Measurements from ENCODE around the gene RC3H1.
"Not testable (repeated sequence)": the region's sequence is repeated elsewhere in the genome, so short reads cannot be mapped to it uniquely, and the experiment has no call there.

Gene RC3H1, protein sequence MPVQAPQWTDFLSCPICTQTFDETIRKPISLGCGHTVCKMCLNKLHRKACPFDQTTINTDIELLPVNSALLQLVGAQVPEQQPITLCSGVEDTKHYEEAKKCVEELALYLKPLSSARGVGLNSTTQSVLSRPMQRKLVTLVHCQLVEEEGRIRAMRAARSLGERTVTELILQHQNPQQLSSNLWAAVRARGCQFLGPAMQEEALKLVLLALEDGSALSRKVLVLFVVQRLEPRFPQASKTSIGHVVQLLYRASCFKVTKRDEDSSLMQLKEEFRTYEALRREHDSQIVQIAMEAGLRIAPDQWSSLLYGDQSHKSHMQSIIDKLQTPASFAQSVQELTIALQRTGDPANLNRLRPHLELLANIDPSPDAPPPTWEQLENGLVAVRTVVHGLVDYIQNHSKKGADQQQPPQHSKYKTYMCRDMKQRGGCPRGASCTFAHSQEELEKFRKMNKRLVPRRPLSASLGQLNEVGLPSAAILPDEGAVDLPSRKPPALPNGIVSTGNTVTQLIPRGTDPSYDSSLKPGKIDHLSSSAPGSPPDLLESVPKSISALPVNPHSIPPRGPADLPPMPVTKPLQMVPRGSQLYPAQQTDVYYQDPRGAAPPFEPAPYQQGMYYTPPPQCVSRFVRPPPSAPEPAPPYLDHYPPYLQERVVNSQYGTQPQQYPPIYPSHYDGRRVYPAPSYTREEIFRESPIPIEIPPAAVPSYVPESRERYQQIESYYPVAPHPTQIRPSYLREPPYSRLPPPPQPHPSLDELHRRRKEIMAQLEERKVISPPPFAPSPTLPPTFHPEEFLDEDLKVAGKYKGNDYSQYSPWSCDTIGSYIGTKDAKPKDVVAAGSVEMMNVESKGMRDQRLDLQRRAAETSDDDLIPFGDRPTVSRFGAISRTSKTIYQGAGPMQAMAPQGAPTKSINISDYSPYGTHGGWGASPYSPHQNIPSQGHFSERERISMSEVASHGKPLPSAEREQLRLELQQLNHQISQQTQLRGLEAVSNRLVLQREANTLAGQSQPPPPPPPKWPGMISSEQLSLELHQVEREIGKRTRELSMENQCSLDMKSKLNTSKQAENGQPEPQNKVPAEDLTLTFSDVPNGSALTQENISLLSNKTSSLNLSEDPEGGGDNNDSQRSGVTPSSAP

DNA sequence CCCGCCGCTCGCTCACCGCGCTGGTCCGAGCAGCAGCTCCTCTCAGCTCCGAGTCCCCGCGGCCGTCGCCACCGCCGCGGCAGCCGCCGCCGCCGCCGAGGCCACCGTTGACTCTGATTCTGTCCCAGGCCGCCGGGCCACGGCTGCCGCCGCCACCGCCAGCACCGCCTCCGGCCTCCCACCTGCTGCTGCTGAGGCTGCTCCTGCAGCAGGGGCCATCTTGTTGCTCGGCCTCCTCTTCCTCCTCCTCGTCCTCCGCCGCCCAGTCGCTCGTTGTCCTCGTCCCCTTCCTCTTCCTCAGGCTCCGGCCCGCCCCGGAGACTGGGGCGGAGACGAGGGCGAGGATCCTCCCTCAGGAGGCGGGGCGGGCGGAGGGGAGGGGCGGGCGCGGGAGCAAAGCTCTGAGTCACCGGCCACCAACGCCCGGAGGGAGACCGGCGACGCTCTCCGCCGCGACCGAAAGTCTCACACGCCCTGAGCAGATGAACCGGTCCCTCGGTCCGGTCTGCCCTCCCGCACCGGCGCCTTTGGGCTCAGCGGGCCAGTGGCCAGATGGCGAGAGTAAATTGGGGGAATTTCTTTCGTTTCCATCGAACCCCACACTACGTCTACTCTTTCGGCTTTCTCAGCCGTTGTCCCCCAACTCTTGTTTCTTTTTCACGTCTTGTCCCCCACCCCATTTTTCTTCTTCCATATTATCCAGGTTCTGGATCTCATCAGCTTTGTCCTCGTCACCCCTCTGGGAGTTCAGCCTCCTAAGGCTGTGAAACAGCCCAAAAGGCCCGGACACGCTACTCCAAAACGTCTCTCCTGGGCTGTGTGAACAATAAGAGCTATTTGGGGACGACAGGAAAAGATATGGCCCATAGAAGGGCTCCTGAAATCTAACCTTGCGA lies at the start of gene RC3H1:
Gene RC3H1 (minus strand): TSS at position 278 of the 896 bp plus-strand sequence. CDS start 29,372 bp downstream, outside the sequence.
- DNase-seq: peak; percentile 82

DNA sequence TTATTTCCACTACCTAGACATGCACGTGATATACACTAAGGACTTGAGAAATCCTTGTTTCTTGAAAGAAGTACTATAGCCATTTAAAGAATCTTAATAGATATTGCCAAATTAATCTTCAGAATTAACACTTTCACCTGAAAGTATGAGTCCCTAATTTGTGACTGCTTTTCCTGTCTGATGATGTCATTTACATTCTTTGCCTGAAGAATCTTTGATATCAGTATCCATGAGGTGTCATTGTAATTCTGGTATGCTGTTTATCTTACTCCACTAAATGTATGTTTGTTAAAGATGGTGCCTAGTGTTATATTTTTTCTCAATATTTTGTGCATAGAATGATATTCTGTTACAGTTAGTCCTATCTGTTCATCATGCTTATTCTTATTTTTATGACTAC lies 48.5 kb upstream of the RC3H1 start:
- DNase-seq: no peak

DNA sequence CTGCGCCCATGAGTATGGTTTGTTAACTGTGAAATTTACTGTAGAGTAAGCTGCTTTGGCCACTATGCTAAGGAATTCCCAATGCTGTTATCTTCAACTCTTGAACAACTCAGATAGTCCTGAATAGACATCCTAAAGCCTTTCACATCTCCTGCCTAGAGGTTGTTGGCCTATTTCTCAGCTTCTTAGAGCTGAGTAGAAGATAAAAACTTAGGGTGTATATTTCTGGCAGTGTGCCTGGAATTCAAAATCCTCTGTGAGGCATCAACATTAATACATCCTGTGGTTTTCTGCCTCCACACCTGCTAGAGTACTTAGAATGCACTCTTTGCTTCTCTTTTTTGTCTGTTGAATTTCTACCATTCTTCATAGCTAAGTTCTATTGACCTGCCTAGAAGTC lies 45.8 kb upstream of the RC3H1 start:
- peak; percentile 17 for DNase-seq

DNA sequence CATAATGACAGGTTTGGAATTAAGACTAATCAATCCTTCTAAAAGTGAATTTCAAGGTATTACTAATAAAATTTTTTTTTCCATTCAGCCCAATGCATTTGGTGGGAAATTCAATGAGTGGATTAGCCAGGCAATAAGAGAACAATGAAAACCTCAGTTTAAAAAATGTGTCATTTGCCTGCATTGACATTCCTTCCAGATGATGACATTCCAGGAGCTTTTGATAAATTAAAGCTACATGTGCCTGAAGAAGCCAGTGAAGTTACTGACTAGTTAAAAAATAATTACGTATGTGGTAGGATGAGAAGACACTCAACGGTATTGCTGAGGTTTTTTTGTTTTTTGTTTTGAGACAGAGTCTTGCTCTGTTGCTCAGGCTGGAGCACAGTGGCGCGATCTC lies 37.9 kb upstream of the RC3H1 start:
- peak; percentile 43 for DNase-seq

DNA sequence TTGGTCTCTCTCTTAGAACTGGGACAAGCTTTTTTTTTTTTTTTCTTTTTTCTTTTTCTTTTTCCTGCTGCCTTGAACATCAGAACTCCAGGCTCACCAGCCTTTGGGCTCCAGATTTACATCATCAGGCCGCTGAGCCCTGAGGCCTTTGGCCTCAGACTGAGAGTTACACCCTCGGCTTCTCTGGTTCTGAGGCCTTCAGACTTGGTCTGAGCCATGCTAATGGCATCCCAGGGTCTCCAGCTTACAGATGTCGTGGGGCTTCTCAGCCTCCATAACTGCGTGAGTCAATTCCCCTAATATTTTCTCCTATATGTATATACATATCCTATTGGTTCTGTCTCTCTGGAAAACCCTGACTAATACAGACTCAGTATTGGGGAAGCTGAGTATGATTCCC lies 36.5 kb upstream of the RC3H1 start:
- DNase-seq: peak; percentile 64

DNA sequence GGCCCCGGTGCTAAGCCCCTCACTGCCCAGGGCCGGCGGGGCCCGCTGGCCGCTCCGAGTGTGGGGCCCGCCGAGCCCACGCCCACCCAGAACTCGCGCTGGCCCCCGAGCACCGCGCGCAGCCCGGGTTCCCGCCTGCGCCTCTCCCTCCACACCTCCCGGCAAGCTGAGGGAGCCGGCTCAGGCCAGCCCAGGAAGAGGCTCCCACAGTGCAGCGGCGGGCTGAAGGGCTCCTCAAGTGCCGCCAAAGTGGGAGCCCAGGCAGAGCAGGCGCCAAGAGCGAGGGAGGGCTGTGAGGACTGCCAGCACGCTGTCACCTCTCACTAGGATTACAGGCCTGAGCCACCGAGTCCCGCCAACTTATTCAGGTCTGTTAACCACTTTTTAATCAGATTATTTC lies 34.5 kb upstream of the RC3H1 start:
- DNase-seq: not testable (repeated sequence)

DNA sequence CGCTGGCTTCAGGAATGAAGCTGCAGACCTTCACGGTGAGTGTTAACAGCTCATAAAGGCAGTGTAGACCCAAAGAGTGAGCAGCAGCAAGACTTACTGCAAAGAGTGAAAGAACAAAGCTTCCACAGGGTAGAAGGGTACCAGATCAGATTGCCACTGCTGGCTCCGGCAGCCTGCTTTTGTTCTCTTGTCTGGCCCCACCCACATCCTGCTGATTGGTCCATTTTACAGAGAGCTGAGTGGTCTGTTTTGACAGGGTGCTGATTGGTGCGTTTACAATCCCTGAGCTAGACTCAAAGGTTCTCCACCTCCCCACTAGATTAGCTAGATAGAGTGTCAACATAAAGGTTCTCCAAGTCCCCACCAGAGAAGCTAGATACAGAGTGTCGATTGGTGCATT lies 33.6 kb upstream of the RC3H1 start:
- DNase-seq: not testable (repeated sequence)

DNA sequence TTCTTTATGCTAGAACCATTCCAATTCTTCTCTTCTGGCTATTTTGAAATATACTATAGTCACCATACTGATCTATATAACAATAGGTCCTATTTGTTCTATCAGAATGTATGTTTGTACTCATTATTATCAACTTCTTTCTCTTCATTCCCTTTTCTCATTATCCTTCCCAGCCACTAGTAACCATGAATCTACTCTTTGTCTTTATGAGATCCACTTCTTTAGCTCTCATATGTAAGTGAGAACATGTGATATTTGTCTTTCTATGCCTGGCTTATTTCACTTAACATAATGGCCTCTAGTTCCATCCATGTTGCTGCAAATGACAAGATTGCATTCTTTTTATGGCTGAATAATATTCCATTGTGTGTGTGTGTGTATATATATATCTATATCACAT lies 31.7 kb upstream of the RC3H1 start:
- no peak for DNase-seq

DNA sequence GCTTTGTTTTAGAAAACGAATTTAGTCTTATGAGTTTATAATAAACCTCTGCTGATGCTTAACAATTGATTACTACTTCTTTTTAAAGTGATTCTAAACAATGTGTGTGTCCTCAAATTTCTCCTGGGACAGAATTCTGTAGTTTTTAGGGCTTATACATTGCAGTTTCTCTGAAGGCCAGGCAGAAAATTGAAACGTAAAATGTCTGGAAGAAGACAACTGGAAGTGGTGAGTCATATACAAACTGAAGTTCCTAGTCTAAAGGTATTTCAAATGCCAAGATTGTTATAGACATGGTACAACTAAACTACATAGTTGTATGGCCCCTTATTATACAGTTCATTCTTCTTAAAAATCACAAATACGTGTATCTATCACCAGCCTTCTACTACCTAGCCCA lies 30.5 kb upstream of the RC3H1 start:
- no peak for DNase-seq

DNA sequence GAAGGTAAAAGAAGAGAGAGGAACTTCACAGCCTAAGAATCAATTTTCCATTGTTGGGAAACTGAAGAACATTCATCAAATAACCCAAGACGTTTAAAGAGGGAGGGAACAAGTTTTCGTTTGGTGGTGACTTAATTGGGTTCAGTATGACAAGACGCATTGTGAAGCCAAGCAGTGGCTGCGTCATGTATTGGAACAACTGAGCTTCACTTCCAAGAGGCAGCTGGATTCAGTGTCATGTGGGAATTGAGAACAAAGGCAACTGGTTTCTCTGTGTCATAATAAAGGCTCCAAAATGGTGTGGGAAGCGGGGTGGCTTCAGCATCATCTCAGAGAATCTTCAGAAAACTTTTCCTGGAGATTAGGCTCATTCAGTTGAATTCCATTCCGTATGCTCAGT lies 29.8 kb upstream of the RC3H1 start:
- peak; percentile 9 for DNase-seq

DNA sequence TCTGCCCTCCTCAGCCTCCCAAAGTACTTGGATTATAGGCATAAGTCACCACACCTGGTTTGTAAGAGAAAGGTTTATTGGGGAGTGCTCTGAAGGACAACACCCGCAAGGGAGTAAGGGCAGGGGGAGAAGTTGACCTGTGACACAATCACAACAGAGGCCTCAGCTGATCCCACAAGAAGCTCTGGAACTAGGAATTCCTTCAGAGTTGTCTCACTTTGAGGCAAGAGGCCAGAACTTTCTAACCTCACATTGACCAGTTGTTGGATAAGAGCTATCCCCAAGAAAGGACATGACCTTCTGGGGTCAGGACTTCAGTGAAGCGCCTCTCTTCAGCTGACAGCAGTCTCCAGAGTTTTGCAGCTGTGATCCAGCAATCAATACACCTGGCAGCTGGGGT lies 27.4 kb upstream of the RC3H1 start:
- DNase-seq: no peak

DNA sequence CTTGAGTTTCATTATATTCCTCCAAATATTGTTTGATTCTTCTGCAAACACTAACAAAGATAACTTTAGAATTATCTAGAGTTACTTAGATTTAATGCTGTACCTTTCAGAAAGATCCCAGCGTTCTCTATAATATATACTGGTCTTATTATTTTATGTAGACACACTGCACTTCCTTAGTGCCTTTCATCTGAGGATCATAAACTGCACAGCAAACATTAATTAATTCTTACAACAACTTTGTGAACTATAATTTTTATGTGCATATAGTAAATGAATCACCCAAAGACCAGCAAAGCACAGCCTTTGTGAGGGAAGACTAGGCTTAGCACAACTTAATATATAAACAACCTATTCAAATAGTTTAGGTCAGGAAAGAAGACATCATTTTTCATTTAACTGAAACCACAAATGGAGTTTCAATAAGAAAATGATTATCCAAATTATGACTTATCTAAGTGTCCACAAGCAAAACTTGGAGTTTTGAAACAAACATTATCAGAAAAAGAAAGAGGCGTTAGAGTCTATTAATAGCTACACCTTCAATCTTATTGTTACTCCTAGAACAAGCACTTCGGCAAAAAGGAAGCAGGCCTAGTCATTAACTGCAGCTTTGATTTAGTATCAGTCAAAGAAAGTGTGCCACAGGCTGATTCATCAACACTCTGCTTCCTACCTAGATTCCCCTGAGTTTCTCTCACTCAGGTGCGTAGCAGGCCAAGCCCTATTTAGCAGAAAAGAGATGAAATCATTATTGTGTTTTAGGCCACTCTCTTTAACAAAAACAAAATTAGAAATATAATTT lies 22.5 kb upstream of the RC3H1 start:
- no peak for DNase-seq

DNA sequence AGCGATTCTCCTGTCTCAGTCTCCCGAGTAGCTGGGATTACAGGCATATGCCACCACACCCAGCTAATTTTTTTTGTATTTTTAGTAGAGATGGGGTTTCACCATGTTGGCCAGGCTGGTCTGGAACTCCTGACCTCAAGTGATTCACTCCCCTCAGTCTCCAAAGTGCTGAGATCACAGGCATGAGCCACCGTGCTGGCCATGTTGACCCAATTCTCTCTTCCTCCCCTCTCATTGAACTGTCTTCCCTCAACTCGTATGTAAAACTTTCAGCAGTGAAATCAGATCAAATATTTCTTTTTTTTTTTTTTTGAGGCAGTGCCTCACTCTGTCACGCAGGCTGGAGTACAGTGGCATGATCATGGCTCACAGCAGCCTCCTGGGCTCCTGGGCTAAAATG lies 20.4 kb upstream of the RC3H1 start:
- DNase-seq: not testable (repeated sequence)

DNA sequence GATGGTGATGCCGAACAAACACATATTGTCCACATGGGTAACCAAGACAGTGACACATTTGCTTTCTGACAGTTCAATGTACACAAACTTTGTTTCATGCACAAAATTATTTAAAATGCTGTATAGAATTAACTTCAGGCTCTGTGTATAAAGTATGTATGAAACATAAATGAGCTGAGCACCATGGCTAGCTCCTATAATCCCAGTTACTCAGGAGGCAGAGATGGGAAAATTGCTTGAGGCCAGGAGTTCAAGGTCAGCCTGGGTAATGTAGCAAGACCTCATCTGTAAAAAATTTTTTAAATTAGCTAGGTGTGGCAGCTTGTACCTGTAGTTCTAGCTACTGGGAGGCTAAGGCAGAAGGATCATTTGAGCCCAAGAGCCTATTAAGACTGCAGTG lies 19.2 kb upstream of the RC3H1 start:
- no peak for DNase-seq

DNA sequence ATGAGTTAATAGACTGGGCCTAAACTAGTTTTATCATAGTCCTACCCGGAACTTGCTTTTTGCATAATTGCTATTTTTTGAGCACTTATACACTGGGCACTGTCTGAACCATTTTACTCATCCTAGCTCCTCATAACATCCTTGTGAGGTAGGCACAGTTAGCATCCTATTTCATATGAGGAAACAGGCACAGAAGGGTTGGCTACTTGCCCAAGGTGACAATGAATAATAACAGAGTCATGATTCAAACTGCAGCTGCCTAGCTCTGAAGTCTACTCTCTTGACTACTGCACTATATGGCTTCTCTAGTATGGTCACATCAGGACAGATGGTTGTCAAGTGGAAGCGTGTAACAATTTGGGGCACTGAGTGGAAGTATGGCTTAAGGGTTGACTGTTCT lies 18.2 kb upstream of the RC3H1 start:
- peak; percentile 81 for DNase-seq

DNA sequence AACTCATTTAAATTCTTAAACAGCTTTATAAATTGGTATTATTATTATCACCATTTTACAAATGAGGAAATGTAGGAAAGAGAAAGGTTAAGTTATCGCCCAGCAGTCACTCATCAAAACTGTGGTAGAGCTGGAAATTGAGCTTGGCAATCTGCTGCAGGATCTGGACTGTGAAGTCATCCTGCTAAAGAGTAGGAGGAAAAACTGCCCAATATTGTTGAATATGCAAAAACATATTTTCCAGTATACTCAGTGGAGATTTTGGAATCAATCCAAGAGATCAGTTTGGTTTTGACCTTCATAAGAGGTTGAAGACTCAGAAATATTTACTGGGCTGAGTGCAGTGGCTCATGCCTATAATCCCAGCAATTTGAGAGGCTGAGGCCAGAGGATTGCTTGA lies 16.9 kb upstream of the RC3H1 start:
- DNase-seq: peak; percentile 44

DNA sequence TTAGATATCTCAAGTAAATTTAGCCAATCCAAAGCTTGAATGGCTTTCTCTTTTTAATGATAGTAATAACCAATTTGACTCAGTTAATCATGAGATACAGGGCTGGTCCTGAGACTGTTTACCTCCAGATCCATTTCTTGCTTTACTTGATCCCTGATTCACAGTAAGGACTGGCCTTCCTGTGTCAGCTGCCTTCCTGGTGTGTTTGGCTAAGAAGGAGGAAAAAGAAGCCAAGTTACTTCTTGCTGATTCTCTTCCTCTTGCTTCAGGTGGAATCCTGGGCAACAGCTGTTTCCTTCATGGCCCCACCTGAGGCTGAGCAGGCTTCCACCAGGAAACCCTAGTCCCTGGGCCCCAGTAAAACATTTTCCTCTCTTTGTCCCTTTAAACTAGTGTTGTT lies 14.6 kb upstream of the RC3H1 start:
- DNase-seq: no peak

DNA sequence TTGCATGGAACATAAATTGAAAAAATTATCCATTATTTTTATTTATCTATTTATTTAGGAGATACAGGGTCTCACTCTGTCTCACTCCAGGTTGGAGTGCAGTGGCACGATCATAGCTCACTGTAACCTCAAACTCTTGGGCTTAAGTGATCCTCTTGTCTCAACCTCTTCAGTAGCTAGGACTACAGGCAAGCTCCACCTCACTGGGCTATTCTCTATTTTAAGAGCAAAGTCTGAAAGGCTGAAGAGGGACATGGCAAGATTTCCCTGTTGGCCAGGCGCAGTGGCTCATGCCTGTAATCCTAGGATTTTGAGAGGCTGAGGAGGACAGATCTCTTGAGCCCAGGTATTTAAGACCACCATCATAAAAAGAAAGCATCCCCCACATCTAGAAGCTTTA lies 14.0 kb upstream of the RC3H1 start:
- no peak for DNase-seq

DNA sequence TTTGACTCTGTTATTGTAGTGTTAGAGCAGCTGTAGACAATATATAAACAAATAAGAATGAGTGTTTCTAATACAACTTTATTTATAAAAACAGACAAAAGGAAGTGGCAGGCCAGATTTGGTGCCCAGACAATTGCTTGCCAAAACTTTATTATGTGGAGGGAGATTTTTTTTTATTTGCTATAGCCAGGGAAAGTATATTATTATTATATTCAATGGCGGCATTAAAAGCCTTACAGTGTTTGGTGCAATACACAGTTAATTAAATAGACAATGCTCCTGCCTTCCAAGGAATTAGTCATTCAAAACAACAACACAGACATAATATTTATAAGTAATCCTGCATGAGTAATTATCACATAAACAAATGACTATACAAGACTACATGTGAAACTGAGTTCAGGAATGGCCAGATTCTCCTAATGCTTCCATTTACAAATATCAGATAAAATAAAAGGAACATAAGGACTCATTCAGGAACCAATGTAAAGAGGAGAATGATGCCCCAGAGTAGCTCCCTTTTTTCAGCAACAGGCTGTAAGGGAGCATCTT lies 10.6 kb upstream of the RC3H1 start:
- DNase-seq: no peak

DNA sequence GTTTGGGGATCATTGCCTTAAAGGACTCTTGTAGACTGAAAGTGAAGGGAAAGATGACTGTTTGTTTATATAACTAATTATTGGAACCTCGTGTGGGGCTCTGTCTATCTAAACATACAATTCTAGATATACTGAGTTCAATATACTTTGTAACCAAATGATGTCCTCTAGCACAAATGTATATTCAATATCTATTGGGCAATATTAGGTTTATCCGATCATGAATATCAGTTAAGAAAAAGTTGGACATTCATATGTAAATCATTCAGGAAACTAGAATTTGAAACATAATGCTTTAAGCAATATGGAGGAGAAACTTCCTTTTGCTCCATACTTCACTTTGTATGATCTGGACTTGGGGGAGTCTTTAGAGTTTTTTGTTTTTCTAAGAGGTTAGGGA lies 8.9 kb upstream of the RC3H1 start:
- no peak for DNase-seq

DNA sequence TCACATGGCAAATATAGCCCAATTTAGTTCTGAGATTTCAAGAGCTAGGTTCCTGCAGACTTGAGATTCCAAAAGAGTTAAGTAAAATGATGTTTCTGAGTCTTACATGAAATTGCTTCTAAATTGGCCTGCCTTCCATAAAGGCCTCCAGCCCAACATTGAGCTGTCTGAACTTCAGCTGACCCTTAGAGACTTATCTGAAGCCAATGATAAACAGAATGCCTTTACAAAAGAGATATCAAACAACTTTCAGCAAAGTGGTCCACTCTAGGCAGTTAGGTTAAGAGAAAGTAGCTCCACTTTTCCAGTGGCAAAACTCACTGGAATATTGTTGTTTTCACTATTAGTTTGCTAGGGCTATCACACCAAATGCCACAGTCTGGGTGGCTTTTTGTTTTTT lies 6.3 kb upstream of the RC3H1 start:
- no peak for DNase-seq

Measured in fibroblast of upper back skin (primary cell).